Mesendoderm (in vitro differentiated cells): ENCODE measurements around the gene SMARCD3.

Experiments
- DNase-seq: peaks from one replicate; pipeline ENCODE4 v3.0.0; 2013
- H2AK5ac ChIP-seq: 2 replicates; pipeline ENCODE4 v1.6.1; 2013; ENCODE audit warnings: low read length, inconsistent platforms
- H2BK120ac ChIP-seq: 2 replicates; pipeline ENCODE4 v1.6.1; 2013; ENCODE audit warnings: low read depth, mild to moderate bottlenecking, low read length, moderate library complexity, mixed read lengths
- H2BK15ac ChIP-seq: replicated peaks from 2 replicates; pipeline ENCODE4 v1.6.1; 2013; ENCODE audit warnings: low read depth, mild to moderate bottlenecking, moderate library complexity
- H2BK5ac ChIP-seq: 2 replicates; pipeline ENCODE4 v1.6.1; 2013; ENCODE audit warnings: low read length, inconsistent platforms
- H3K18ac ChIP-seq: 2 replicates; pipeline ENCODE4 v1.6.1; 2013; ENCODE audit warnings: mild to moderate bottlenecking, low read length, mixed read lengths
- H3K23ac ChIP-seq: one replicate; pipeline ENCODE4 v1.6.1; 2013; ENCODE audit warnings: low read length
- H3K27ac ChIP-seq: 2 replicates; pipeline ENCODE4 v1.5.1; 2013; ENCODE audit warnings: low read depth, mild to moderate bottlenecking, inconsistent platforms, low read length, moderate library complexity
- H3K27me3 ChIP-seq: 2 replicates; pipeline ENCODE4 v1.6.1; 2013; ENCODE audit warnings: low read length, control low read depth, mild to moderate bottlenecking, inconsistent platforms; ENCODE audit not compliant: insufficient read depth, poor library complexity
- H3K36me3 ChIP-seq: 2 replicates; pipeline ENCODE4 v1.6.1; 2013; ENCODE audit warnings: low read length, inconsistent platforms; ENCODE audit not compliant: control insufficient read depth, insufficient read depth
- H3K4ac ChIP-seq: one replicate; pipeline ENCODE4 v1.6.1; 2013; ENCODE audit warnings: low read depth, mild to moderate bottlenecking, low read length, moderate library complexity
- H3K4me1 ChIP-seq: 2 replicates; pipeline ENCODE4 v1.6.1; 2013; ENCODE audit warnings: low read depth, low read length, inconsistent platforms; ENCODE audit not compliant: control insufficient read depth
- H3K4me2 ChIP-seq: 2 replicates; pipeline ENCODE4 v1.6.1; 2013; ENCODE audit warnings: low read length
- H3K4me3 ChIP-seq: 2 replicates; pipeline ENCODE4 v1.5.1; 2013; ENCODE audit warnings: mild to moderate bottlenecking, low read length
- H3K56ac ChIP-seq: one replicate; pipeline ENCODE4 v1.6.1; 2013; ENCODE audit warnings: low read length
- H3K79me1 ChIP-seq: 2 replicates; pipeline ENCODE4 v1.6.1; 2013; ENCODE audit warnings: low read length, inconsistent platforms
- H3K79me2 ChIP-seq: 2 replicates; pipeline ENCODE4 v1.6.1; 2013; ENCODE audit warnings: mild to moderate bottlenecking, low read length; ENCODE audit not compliant: control insufficient read depth, insufficient read depth
- H3K9ac ChIP-seq: 2 replicates; pipeline ENCODE4 v1.6.1; 2013; ENCODE audit warnings: low read length, inconsistent platforms
- H4K5ac ChIP-seq: one replicate; pipeline ENCODE4 v1.6.1; 2013; ENCODE audit warnings: low read length
- H4K8ac ChIP-seq: one replicate; pipeline ENCODE4 v1.6.1; 2013; ENCODE audit warnings: low read depth, mild to moderate bottlenecking, control low read depth, low read length, moderate library complexity
- WGBS: extraction: QIAGEN DNeasy Blood & Tissue Kit; methylation state at CpG from one replicate; pipeline ENCODE4 v1.1.7; 2013; ENCODE audit warnings: low lambda C conversion rate, missing lambda C conversion rate; ENCODE audit not compliant: insufficient coverage; ENCODE audit errors: extremely low coverage; 5-methylcytosine and 5-hydroxymethylcytosine counted together

The SMARCD3 gene

GRCh38 chr7:151243045-151243349, 5.5 kb downstream of the SMARCD3 start:
- WGBS, result no CpG with 5 or more reads among the region's 2 CpGs
- peaks cover 2% of the 10 kb centered on the region for H3K27me3 ChIP-seq
- no peak overlapping the region for H3K27ac ChIP-seq
- no peak overlapping the region for H3K56ac ChIP-seq
- H3K23ac ChIP-seq, result no peak overlapping the region
- no peaks in the 10 kb centered on the region for H3K79me1 ChIP-seq
- H3K4me2 ChIP-seq, result no peak overlapping the region
- H3K18ac ChIP-seq, result no peak overlapping the region
- H3K4me1 ChIP-seq, result peaks cover 9% of the 10 kb centered on the region
- H3K36me3 ChIP-seq, result peaks cover 1% of the 10 kb centered on the region
- H3K4ac ChIP-seq, result no peak overlapping the region
- no peak overlapping the region for H2BK120ac ChIP-seq
- no peak overlapping the region for H2BK5ac ChIP-seq
- H3K9ac ChIP-seq, result no peak overlapping the region
- H2BK15ac ChIP-seq, result no peak overlapping the region
- DNase-seq, result no peak
- H2AK5ac ChIP-seq, result no peak overlapping the region
- H3K79me2 ChIP-seq, result no peaks in the 10 kb centered on the region
- no peak overlapping the region for H4K5ac ChIP-seq
- no peak overlapping the region for H3K4me3 ChIP-seq
- no peak overlapping the region for H4K8ac ChIP-seq

- no peak overlapping the region for H2AK5ac ChIP-seq
- no peak overlapping the region for H3K4me3 ChIP-seq
- H3K79me2 ChIP-seq, result no peaks in the 10 kb centered on the region
- no peak for DNase-seq
- no peak overlapping the region for H2BK15ac ChIP-seq
- no peak overlapping the region for H3K4ac ChIP-seq
- H3K27ac ChIP-seq, result no peak overlapping the region
- H3K4me1 ChIP-seq, result peaks cover 7% of the 10 kb centered on the region
- H3K4me2 ChIP-seq, result no peak overlapping the region
- peaks cover 2% of the 10 kb centered on the region for H3K27me3 ChIP-seq
- no peak overlapping the region for H2BK120ac ChIP-seq
- H4K8ac ChIP-seq, result no peak overlapping the region
- no peak overlapping the region for H3K9ac ChIP-seq
- no peak overlapping the region for H3K18ac ChIP-seq
- no CpG with 5 or more reads among the region's 20 CpGs for WGBS
- no peaks in the 10 kb centered on the region for H3K79me1 ChIP-seq
- H2BK5ac ChIP-seq, result no peak overlapping the region
- H3K23ac ChIP-seq, result no peak overlapping the region
- H3K56ac ChIP-seq, result no peak overlapping the region
- no peak overlapping the region for H4K5ac ChIP-seq
- peaks cover 1% of the 10 kb centered on the region for H3K36me3 ChIP-seq
Measured at GRCh38 chr7:151242159-151243044, 6.1 kb downstream of the SMARCD3 start.

- H3K27ac ChIP-seq, result no peak overlapping the region
- no peak overlapping the region for H4K8ac ChIP-seq
- peaks cover 1% of the 10 kb centered on the region for H3K36me3 ChIP-seq
- no peak overlapping the region for H2BK5ac ChIP-seq
- no CpG with 5 or more reads among the region's 9 CpGs for WGBS
- H4K5ac ChIP-seq, result no peak overlapping the region
- H2BK15ac ChIP-seq, result no peak overlapping the region
- no peak overlapping the region for H3K23ac ChIP-seq
- H3K79me1 ChIP-seq, result no peaks in the 10 kb centered on the region
- peaks cover 7% of the 10 kb centered on the region for H3K4me1 ChIP-seq
- H3K56ac ChIP-seq, result no peak overlapping the region
- no peak overlapping the region for H3K4me2 ChIP-seq
- no peak overlapping the region for H3K4me3 ChIP-seq
- H3K4ac ChIP-seq, result no peak overlapping the region
- no peaks in the 10 kb centered on the region for H3K79me2 ChIP-seq
- no peak overlapping the region for H3K18ac ChIP-seq
- DNase-seq, result no peak
- no peak overlapping the region for H2BK120ac ChIP-seq
- no peak overlapping the region for H3K9ac ChIP-seq
- H2AK5ac ChIP-seq, result no peak overlapping the region
- peaks cover 2% of the 10 kb centered on the region for H3K27me3 ChIP-seq
Measured at GRCh38 chr7:151241755-151242096, 6.8 kb downstream of the SMARCD3 start.

GRCh38 chr7:151240942-151241754, 7.3 kb downstream of the SMARCD3 start:
- Histone ChIP-seq H2BK15ac (no peak overlapping the region), H3K23ac (no peak overlapping the region), H3K27me3 (peaks cover 2% of the 10 kb centered on the region), H3K4me1 (peaks cover 3% of the 10 kb centered on the region), H3K9ac (no peak overlapping the region), H3K4me3 (no peak overlapping the region), H3K4me2 (no peak overlapping the region), H2BK120ac (no peak overlapping the region), H4K5ac (no peak overlapping the region), H4K8ac (no peak overlapping the region), H2AK5ac (no peak overlapping the region), H2BK5ac (no peak overlapping the region), H3K18ac (no peak overlapping the region), H3K56ac (no peak overlapping the region), H3K4ac (no peak overlapping the region), H3K79me1 (no peaks in the 10 kb centered on the region), H3K36me3 (peaks cover 1% of the 10 kb centered on the region), H3K79me2 (no peaks in the 10 kb centered on the region), H3K27ac (no peak overlapping the region)
- no peak for DNase-seq
- WGBS, result no CpG with 5 or more reads among the region's 7 CpGs

GRCh38 chr7:151240536-151240935, 8.0 kb downstream of the SMARCD3 start:
- H3K56ac ChIP-seq, result no peak overlapping the region
- no peaks in the 10 kb centered on the region for H3K79me2 ChIP-seq
- H3K23ac ChIP-seq, result no peak overlapping the region
- no peak overlapping the region for H3K4me3 ChIP-seq
- DNase-seq, result no peak
- no peak overlapping the region for H3K9ac ChIP-seq
- H3K27me3 ChIP-seq, result peaks cover 2% of the 10 kb centered on the region
- no peak overlapping the region for H4K5ac ChIP-seq
- no peak overlapping the region for H3K4me2 ChIP-seq
- H2BK120ac ChIP-seq, result no peak overlapping the region
- no peak overlapping the region for H3K4ac ChIP-seq
- H3K79me1 ChIP-seq, result no peaks in the 10 kb centered on the region
- no peak overlapping the region for H3K18ac ChIP-seq
- WGBS, result no CpG with 5 or more reads among the region's 4 CpGs
- H2BK5ac ChIP-seq, result no peak overlapping the region
- peaks cover 1% of the 10 kb centered on the region for H3K36me3 ChIP-seq
- no peak overlapping the region for H3K27ac ChIP-seq
- H2BK15ac ChIP-seq, result no peak overlapping the region
- no peak overlapping the region for H4K8ac ChIP-seq
- peaks cover 2% of the 10 kb centered on the region for H3K4me1 ChIP-seq
- H2AK5ac ChIP-seq, result no peak overlapping the region
